SK-N-SH (cell line): ENCODE measurements around the gene NARS2.
A peak's percentile ranks its signal among the peaks of the same experiment; 100 is the strongest.

ENCODE experiments used
- CHD2 ChIP-seq: fragments of 150-350 bp; IDR thresholded peaks from 2 replicates; pipeline ENCODE4 v1.6.1; 2018; ENCODE audit warnings: low read length; ENCODE audit not compliant: partially characterized antibody
- CTCF ChIP-seq: fragments of 200-600 bp; sonication (generic); IDR thresholded peaks from 2 replicates; pipeline ENCODE4 v1.6.1; 2017; ENCODE audit warnings: antibody characterized with exemption, mild to moderate bottlenecking, moderate library complexity
- FOXM1 ChIP-seq: IDR thresholded peaks from 2 replicates; pipeline ENCODE4 v1.4.0; 2012; ENCODE audit warnings: low read depth, mild to moderate bottlenecking
- GATA2 ChIP-seq: sonication (generic); formaldehyde crosslinking; IDR thresholded peaks from 2 replicates; pipeline ENCODE4 v1.5.0; 2020; ENCODE audit warnings: mild to moderate bottlenecking, missing genetic modification reagents
- JUND ChIP-seq: IDR thresholded peaks from 2 replicates; pipeline ENCODE4 v1.4.0; 2012
- POLR2AphosphoS5 ChIP-seq: IDR thresholded peaks from 2 replicates; pipeline ENCODE4 v1.6.1; 2012; ENCODE audit warnings: low read depth, low read length
- REST ChIP-seq: IDR thresholded peaks from 2 replicates; pipeline ENCODE4 v1.6.1; 2012; ENCODE audit warnings: mild to moderate bottlenecking, low read depth, low read length, moderate library complexity
- RFX5 ChIP-seq: IDR thresholded peaks from 2 replicates; pipeline ENCODE4 v1.6.1; 2012; ENCODE audit warnings: mild to moderate bottlenecking, improper control_type of control experiment, low read length
- TAF1 ChIP-seq: IDR thresholded peaks from 2 replicates; pipeline ENCODE4 v1.6.1; 2012; ENCODE audit warnings: low read depth, mild to moderate bottlenecking, low read length, moderate library complexity, borderline replicate concordance
- TEAD4 ChIP-seq: IDR thresholded peaks from 2 replicates; pipeline ENCODE4 v1.4.0; 2012; ENCODE audit warnings: mild to moderate bottlenecking, borderline replicate concordance; ENCODE audit not compliant: insufficient read depth

GRCh38 chr11:78414321-78415051, 160.2 kb downstream of the NARS2 start:
- TF ChIP-seq JUND (no peak), CTCF (peak; percentile 73), CHD2 (no peak), TAF1 (no peak), POLR2AphosphoS5 (no peak), REST (no peak), FOXM1 (no peak), GATA2 (CRISPR knock-in tag) (no peak), RFX5 (no peak), TEAD4 (no peak)
